SU-DHL-6 (cell line): Measurements from ENCODE around the gene PRDM15.

Experiments used
- H2AFZ ChIP-seq: fragments of 200-600 bp; sonication (generic); 2 replicates; pipeline ENCODE4 v1.6.1; 2014; ENCODE audit warnings: low read depth, mild to moderate bottlenecking, moderate library complexity, mixed read lengths, antibody characterized with exemption, low read length; ENCODE audit not compliant: severe bottlenecking
- H3F3A ChIP-seq: fragments of 200-600 bp; shearing (Covaris generic); 2 replicates; pipeline ENCODE4 v1.6.0; 2016; ENCODE audit warnings: antibody characterized with exemption, mild to moderate bottlenecking; ENCODE audit not compliant: insufficient read depth
- H3K27ac ChIP-seq: fragments of 200-600 bp; sonication (generic); 2 replicates; pipeline ENCODE4 v1.5.1; 2016; ENCODE audit warnings: low read depth, mild to moderate bottlenecking, low read length, moderate library complexity, mixed read lengths
- H3K27me3 ChIP-seq: fragments of 200-600 bp; sonication (generic), shearing (Covaris generic); 2 replicates; pipeline ENCODE4 v1.6.0; 2014; ENCODE audit warnings: mild to moderate bottlenecking, low read length
- H3K36me3 ChIP-seq: fragments of 200-600 bp; sonication (generic); 2 replicates; pipeline ENCODE4 v1.6.1; 2014; ENCODE audit warnings: mild to moderate bottlenecking, low read length, mixed read lengths
- H3K4me2 ChIP-seq: fragments of 300-600, 200-600 bp; shearing (Covaris generic), sonication (generic); 2 replicates; pipeline ENCODE4 v1.6.0; 2014; ENCODE audit warnings: low read length, low read depth, mild to moderate bottlenecking; ENCODE audit not compliant: poor library complexity, severe bottlenecking
- H3K4me3 ChIP-seq: fragments of 200-600 bp; sonication (generic); 2 replicates; pipeline ENCODE4 v1.5.1; 2014; ENCODE audit warnings: antibody characterized with exemption, low read length, mild to moderate bottlenecking, mixed read lengths; ENCODE audit not compliant: insufficient read depth, poor library complexity, severe bottlenecking
- H3K79me2 ChIP-seq: fragments of 200-600 bp; sonication (generic); 2 replicates; pipeline ENCODE4 v1.6.1; 2014; ENCODE audit warnings: mild to moderate bottlenecking, low read length, moderate library complexity; ENCODE audit not compliant: insufficient read depth
- H3K9ac ChIP-seq: fragments of 200-600 bp; sonication (generic); 2 replicates; pipeline ENCODE4 v1.7.0; 2014; ENCODE audit warnings: mild to moderate bottlenecking, low read length
- H3K9me2 ChIP-seq: fragments of 200-600 bp; sonication (generic); replicated peaks from 2 replicates; pipeline ENCODE4 v1.6.1; 2014; ENCODE audit warnings: low read length; ENCODE audit not compliant: insufficient read depth
- H3K9me3 ChIP-seq: fragments of 200-600 bp; sonication (generic); 2 replicates; pipeline ENCODE4 v1.6.1; 2014; ENCODE audit warnings: low read length, mixed read lengths; ENCODE audit not compliant: insufficient read depth
- H4K20me1 ChIP-seq: fragments of 200-600 bp; sonication (generic); 2 replicates; pipeline ENCODE4 v1.6.1; 2014; ENCODE audit warnings: low read depth, mild to moderate bottlenecking, antibody characterized with exemption, low read length, moderate library complexity, mixed read lengths
- EZH2phosphoT487 ChIP-seq: fragments of 200-600 bp; sonication (generic), shearing (Covaris generic); conservative IDR thresholded peaks from 2 replicates; pipeline ENCODE4 v1.6.1; 2018; ENCODE audit warnings: mild to moderate bottlenecking, antibody characterized with exemption, low read length, moderate library complexity, mixed read lengths
- TF ChIP-seq, protein P1 (sequence below): fragments of 200-600 bp; sonication (generic); IDR thresholded peaks from one replicate; pipeline ENCODE4 v1.5.1; 2017; ENCODE audit warnings: antibody characterized with exemption, mild to moderate bottlenecking, low read length, moderate library complexity; ENCODE audit not compliant: insufficient read depth, poor library complexity, severe bottlenecking

PRDM15 gene

DNA sequence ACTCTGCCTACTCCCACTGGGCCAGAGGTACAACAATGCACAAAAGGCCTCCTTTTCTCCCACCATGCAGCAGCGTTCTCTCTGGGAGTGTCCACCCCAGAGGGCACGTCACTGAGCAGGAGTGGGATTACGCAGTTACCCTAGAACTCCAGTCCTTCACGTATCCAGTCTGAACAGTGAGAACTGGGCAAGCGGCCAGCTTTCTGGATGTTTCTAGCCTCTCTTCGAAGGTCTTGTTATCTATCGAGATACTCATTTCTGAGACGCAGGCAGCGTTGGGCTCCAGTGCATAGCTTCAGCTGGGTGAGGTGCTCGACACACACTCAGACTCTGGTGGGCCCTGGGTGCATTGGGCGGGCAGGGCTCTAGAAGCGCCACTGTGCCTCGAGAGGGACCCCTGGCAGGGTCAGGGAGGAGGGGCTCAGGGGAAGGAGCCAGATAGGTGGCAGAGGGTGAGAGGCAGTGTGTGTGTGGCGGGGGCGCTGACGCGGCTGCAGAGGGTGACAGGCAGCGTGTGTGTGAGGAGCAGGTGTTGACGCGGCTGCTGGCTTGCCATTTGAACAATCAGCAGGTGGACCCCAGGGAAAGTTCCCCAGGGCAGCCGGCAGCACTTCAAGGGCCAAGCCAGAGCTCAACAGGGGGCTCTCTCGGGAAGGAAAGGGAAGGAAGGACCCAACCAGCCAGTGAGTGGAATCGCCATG, 27.9 kb downstream of the PRDM15 start:
- Histone ChIP-seq H3K9me2 (no peaks in the 10 kb centered on the region), H3K79me2 (no peaks in the 10 kb centered on the region; the same call in 1 of the 2 replicates), H3K27me3 (no peaks in the 10 kb centered on the region), H3K27ac (no peak overlapping the region), H3K9ac (no peak overlapping the region), H4K20me1 (no peaks in the 10 kb centered on the region), H3K9me3 (no peaks in the 10 kb centered on the region), H3K36me3 (peaks cover under 1% of the 10 kb centered on the region; the same call in 1 of the 2 replicates), H3K4me2 (no peak overlapping the region), H3K4me3 (no peak overlapping the region), H3F3A (no peaks in the 10 kb centered on the region), H2AFZ (no peak overlapping the region)
- TF ChIP-seq, protein P1, sequence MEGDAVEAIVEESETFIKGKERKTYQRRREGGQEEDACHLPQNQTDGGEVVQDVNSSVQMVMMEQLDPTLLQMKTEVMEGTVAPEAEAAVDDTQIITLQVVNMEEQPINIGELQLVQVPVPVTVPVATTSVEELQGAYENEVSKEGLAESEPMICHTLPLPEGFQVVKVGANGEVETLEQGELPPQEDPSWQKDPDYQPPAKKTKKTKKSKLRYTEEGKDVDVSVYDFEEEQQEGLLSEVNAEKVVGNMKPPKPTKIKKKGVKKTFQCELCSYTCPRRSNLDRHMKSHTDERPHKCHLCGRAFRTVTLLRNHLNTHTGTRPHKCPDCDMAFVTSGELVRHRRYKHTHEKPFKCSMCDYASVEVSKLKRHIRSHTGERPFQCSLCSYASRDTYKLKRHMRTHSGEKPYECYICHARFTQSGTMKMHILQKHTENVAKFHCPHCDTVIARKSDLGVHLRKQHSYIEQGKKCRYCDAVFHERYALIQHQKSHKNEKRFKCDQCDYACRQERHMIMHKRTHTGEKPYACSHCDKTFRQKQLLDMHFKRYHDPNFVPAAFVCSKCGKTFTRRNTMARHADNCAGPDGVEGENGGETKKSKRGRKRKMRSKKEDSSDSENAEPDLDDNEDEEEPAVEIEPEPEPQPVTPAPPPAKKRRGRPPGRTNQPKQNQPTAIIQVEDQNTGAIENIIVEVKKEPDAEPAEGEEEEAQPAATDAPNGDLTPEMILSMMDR: no peak
- TF ChIP-seq EZH2phosphoT487: no peak

DNA sequence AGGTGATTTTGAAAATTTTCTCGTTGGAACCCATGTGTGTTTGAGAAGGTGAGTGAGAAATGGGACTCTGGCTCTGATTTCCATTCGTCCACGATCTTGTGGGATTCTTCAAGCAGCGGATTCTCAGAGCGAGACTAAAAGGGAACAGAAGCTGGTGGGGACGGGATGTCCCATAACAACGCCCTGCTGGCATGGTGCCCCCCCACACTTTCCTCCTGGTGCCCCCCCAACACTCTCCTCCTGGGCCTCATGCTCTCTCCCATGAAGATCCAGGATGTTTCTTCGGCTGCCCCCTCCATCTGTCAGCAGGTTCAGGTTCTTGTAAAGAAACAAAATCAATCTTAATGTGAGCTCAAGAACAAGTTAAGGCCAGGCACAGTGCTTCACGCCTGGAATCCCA, 29.1 kb downstream of the PRDM15 start:
- H3K27ac ChIP-seq: no peak overlapping the region
- H3K9me2 ChIP-seq: no peaks in the 10 kb centered on the region
- no peak overlapping the region for H2AFZ ChIP-seq
- no peak overlapping the region for H3K4me2 ChIP-seq
- peaks cover 5% of the 10 kb centered on the region for H3F3A ChIP-seq
- H3K36me3 ChIP-seq: no peaks in the 10 kb centered on the region
- no peaks in the 10 kb centered on the region for H4K20me1 ChIP-seq
- no peak overlapping the region for H3K4me3 ChIP-seq
- H3K9me3 ChIP-seq: no peaks in the 10 kb centered on the region
- TF ChIP-seq, protein P1: no peak
- TF ChIP-seq EZH2phosphoT487: no peak
- H3K27me3 ChIP-seq: no peaks in the 10 kb centered on the region
- H3K9ac ChIP-seq: no peak overlapping the region
- H3K79me2 ChIP-seq: no peaks in the 10 kb centered on the region; the same call in 1 of the 2 replicates

DNA sequence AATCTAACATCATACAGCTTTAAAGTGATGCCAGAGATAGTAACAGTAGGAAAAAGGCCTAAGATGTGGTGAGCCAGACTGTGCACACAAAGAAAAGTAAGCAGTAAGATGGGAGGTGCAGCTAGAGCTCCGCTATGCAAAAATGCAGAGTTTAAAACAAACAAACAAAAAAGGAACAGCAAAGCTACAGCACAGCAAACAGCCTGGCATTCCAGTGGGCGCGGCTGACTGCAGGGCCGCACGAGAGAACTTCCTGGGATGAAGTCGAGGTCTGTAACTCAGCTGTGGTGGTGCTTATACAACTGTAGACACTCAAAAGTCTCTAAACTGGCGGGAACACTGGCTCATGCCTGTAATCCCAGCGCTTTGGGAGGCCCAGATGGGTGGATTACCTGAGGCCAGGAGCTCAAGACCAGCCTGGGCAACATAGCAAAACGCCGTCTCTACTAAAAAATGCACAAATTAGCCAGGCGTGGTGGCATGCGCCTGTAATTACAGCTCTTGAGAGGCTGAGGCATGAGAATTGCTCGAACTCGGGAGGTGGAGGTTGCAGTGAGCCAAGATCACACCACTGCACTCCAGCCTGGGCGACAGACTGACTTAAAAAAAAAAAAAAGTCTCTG, 30.1 kb downstream of the PRDM15 start:
- H3K9me2 ChIP-seq: no peaks in the 10 kb centered on the region
- H3K36me3 ChIP-seq: no peaks in the 10 kb centered on the region
- no peak overlapping the region for H3K27ac ChIP-seq
- TF ChIP-seq, protein P1: no peak
- no peak for TF ChIP-seq EZH2phosphoT487
- no peaks in the 10 kb centered on the region; the same call in 1 of the 2 replicates for H3K79me2 ChIP-seq
- no peak overlapping the region for H3K4me2 ChIP-seq
- H3K4me3 ChIP-seq: no peak overlapping the region
- H2AFZ ChIP-seq: no peak overlapping the region
- no peaks in the 10 kb centered on the region for H3K27me3 ChIP-seq
- peaks cover 5% of the 10 kb centered on the region for H3F3A ChIP-seq
- H3K9me3 ChIP-seq: no peaks in the 10 kb centered on the region
- no peaks in the 10 kb centered on the region for H4K20me1 ChIP-seq
- no peak overlapping the region for H3K9ac ChIP-seq
